ENCODE data around the gene PURB. TPM values are rescaled to one million over a fixed set of nuclear protein-coding genes. Genes with fewer than 3 reads are reported as not detected.
"Not testable (repeated sequence)": the region's sequence is repeated elsewhere in the genome, so short reads cannot be mapped to it uniquely, and the experiment has no call there.

The PURB gene
- total RNA-seq = 19.2 TPM

- TF ChIP-seq POLR2AphosphoS5 (IDR thresholded peaks at IDR 0.05; ENCODE audit: insufficient read depth in 1 of 2, low read depth in 1 of 2) = peak; percentile 44 to 97
- peak; percentile 71 to 93 for TF ChIP-seq POLR2A (IDR thresholded peaks at IDR 0.05)
- TF ChIP-seq CTCF (IDR thresholded peaks at IDR 0.05) = peak in 1 of 3 experiments; percentile 6
- DNase-seq (ENCODE audit: extremely low spot score in 2 of 2) = peak in 1 of 2 donors; percentile 94
- peak within 1 kb of the TSS; percentile 96 for H3K27ac ChIP-seq
- H3K27me3 ChIP-seq = no peaks in the 10 kb centered on the region
- H3K4me1 ChIP-seq = peaks cover 49% of the 10 kb centered on the region
- intact Hi-C loops (cut with DNase I) = loop anchor here (10.0 kb wide), 1 partner anchor 99 kb away; no protein-coding TSS in a partner anchor
- no peaks in the 10 kb centered on the region for H3K36me3 ChIP-seq
- H3K9me3 ChIP-seq = no peaks in the 10 kb centered on the region
- peak within 1 kb of the TSS; percentile 80 to 96 for H3K4me3 ChIP-seq
Measured at GRCh38 chr7:44885394-44886317, at the start of gene PURB. Gene PURB, minus strand, starts transcription at chr7:44885530. Its CDS starts 182 bp downstream, at chr7:44885348.

GRCh38 chr7:44935016-44935415, 49.7 kb upstream of the PURB start:
- intact Hi-C loops (cut with DNase I) = no loop called here
- H3K36me3 ChIP-seq = no peaks in the 10 kb centered on the region

GRCh38 chr7:44934510-44934909, 49.2 kb upstream of the PURB start:
- H3K27ac ChIP-seq; H3K27me3 ChIP-seq; H3K4me3 ChIP-seq; H3K4me1 ChIP-seq; intact Hi-C loops (cut with DNase I); DNase-seq (ENCODE audit: extremely low spot score in 2 of 2); H3K9me3 ChIP-seq; H3K36me3 ChIP-seq: not testable (repeated sequence)

More at GRCh38 chr7:44935016-44935415, 49.7 kb upstream of the PURB start:
- H3K9me3 ChIP-seq = no peaks in the 10 kb centered on the region
- H3K4me1 ChIP-seq = no peaks in the 10 kb centered on the region
- H3K27ac ChIP-seq = no peak overlapping the region
- no peak for DNase-seq (ENCODE audit: extremely low spot score in 2 of 2)
- no peaks in the 10 kb centered on the region for H3K27me3 ChIP-seq
- H3K4me3 ChIP-seq = no peak overlapping the region
- TF ChIP-seq CTCF (IDR thresholded peaks at IDR 0.05) = no peak
- TF ChIP-seq POLR2A (IDR thresholded peaks at IDR 0.05) = no peak
- TF ChIP-seq POLR2AphosphoS5 (IDR thresholded peaks at IDR 0.05; ENCODE audit: insufficient read depth in 1 of 2, low read depth in 1 of 2) = no peak

GRCh38 chr7:44930921-44931320, 45.6 kb upstream of the PURB start:
- no peaks in the 10 kb centered on the region for H3K4me1 ChIP-seq
- no peak for DNase-seq (ENCODE audit: extremely low spot score in 2 of 2)
- H3K27ac ChIP-seq = no peak overlapping the region
- TF ChIP-seq POLR2A (IDR thresholded peaks at IDR 0.05) (no peak), CTCF (IDR thresholded peaks at IDR 0.05) (no peak), POLR2AphosphoS5 (IDR thresholded peaks at IDR 0.05; ENCODE audit: insufficient read depth in 1 of 2, low read depth in 1 of 2) (no peak)
- no peaks in the 10 kb centered on the region for H3K9me3 ChIP-seq
- H3K27me3 ChIP-seq = no peaks in the 10 kb centered on the region
- no peaks in the 10 kb centered on the region for H3K36me3 ChIP-seq
- H3K4me3 ChIP-seq = no peak overlapping the region
- intact Hi-C loops (cut with DNase I) = no loop called here

GRCh38 chr7:44922351-44922694, 37.0 kb upstream of the PURB start:
- no peak overlapping the region for H3K4me3 ChIP-seq
- no peak for DNase-seq (ENCODE audit: extremely low spot score in 2 of 2)
- H3K36me3 ChIP-seq = no peaks in the 10 kb centered on the region
- no peak for TF ChIP-seq POLR2AphosphoS5 (IDR thresholded peaks at IDR 0.05; ENCODE audit: insufficient read depth in 1 of 2, low read depth in 1 of 2)
- TF ChIP-seq POLR2A (IDR thresholded peaks at IDR 0.05) = no peak
- TF ChIP-seq CTCF (IDR thresholded peaks at IDR 0.05) = no peak
- no peaks in the 10 kb centered on the region for H3K27me3 ChIP-seq
- no peak overlapping the region for H3K27ac ChIP-seq
- intact Hi-C loops (cut with DNase I) = loop anchor here (5.0 kb wide), 1 partner anchor 65 kb away; no protein-coding TSS in a partner anchor
- peaks cover 4% of the 10 kb centered on the region for H3K4me1 ChIP-seq
- no peaks in the 10 kb centered on the region for H3K9me3 ChIP-seq
